Bronchial epithelial cell (primary cell): Measurements from ENCODE around the gene GRIK4. TPM values are rescaled to one million over a fixed set of nuclear protein-coding genes. Genes with fewer than 3 reads are reported as not detected.
"Not testable (repeated sequence)": the region's sequence is repeated elsewhere in the genome, so short reads cannot be mapped to it uniquely, and the experiment has no call there.

Experiments used
- DNase-seq: peaks from one replicate; pipeline ENCODE4 v3.0.0-alpha.2; 2010; ENCODE audit warnings: low read depth
- FAIRE-seq: peaks from 2 replicates; lab custom pipeline; 2011; peaks lifted over from hg19 to GRCh38; lab: Jason Lieb, UNC
- H3K27me3 ChIP-seq: 2 replicates; pipeline ENCODE4 v1.5.1; 2011; ENCODE audit warnings: low read length; ENCODE audit not compliant: control insufficient read depth, insufficient read depth
- H3K36me3 ChIP-seq: 2 replicates; pipeline ENCODE4 v1.5.1; 2011; ENCODE audit warnings: low read length; ENCODE audit not compliant: control insufficient read depth, insufficient read depth
- H3K4me3 ChIP-seq: 2 replicates; pipeline ENCODE4 v1.5.1; 2011; ENCODE audit warnings: mild to moderate bottlenecking, low read depth, low read length, control low read depth
- CTCF ChIP-seq: IDR thresholded peaks from 2 replicates; pipeline ENCODE4 v1.5.1; 2011; ENCODE audit warnings: mild to moderate bottlenecking, moderate library complexity, low read length, control low read depth, inconsistent platforms; ENCODE audit not compliant: insufficient read depth, severe bottlenecking
- total RNA-seq: library from RNA; depleted of rRNA; stranded (reverse); fragments of >200 nt; gene quantifications from 2 replicates; pipeline ENCODE4 v1.2.1, GENCODE V29; 2014

GRIK4 gene
- total RNA-seq, 1 donor from 2014 or later = not detected

GRCh38 chr11:120501976-120502755, 9.4 kb upstream of the GRIK4 start:
- Histone ChIP-seq H3K36me3 (no peaks in the 10 kb centered on the region), H3K27me3 (peaks cover 3% of the 10 kb centered on the region), H3K4me3 (no peak overlapping the region)
- FAIRE-seq (no peak), DNase-seq (no peak)
- TF ChIP-seq CTCF = no peak

GRCh38 chr11:120503529-120503928, 8.0 kb upstream of the GRIK4 start:
- H3K4me3 ChIP-seq, H3K27me3 ChIP-seq, FAIRE-seq, DNase-seq, H3K36me3 ChIP-seq: not testable (repeated sequence)

GRCh38 chr11:120505801-120506425, 5.6 kb upstream of the GRIK4 start:
- FAIRE-seq (no peak), DNase-seq (no peak)
- no peak for TF ChIP-seq CTCF
- Histone ChIP-seq H3K4me3 (no peak overlapping the region), H3K27me3 (peaks cover 5% of the 10 kb centered on the region), H3K36me3 (no peaks in the 10 kb centered on the region)

- no peaks in the 10 kb centered on the region for H3K36me3 ChIP-seq
- no peak for TF ChIP-seq CTCF
- no peak for DNase-seq
- peaks cover 13% of the 10 kb centered on the region for H3K27me3 ChIP-seq
- FAIRE-seq = no peak
- H3K4me3 ChIP-seq = no peak overlapping the region
Observed at GRCh38 chr11:120509346-120510053, 2.0 kb upstream of the GRIK4 start.

GRCh38 chr11:120510406-120511115, 987 bp upstream of the GRIK4 start:
- no peak for TF ChIP-seq CTCF
- no peak overlapping the region for H3K4me3 ChIP-seq
- peaks cover 15% of the 10 kb centered on the region for H3K27me3 ChIP-seq

More at GRCh38 chr11:120510406-120511115, 987 bp upstream of the GRIK4 start:
- FAIRE-seq = no peak
- H3K36me3 ChIP-seq = no peaks in the 10 kb centered on the region
- DNase-seq = no peak
